Endothelial cell of umbilical vein (primary cell): ENCODE results near the gene DMD. TPM values are rescaled to one million over a fixed set of nuclear protein-coding genes. Genes with fewer than 3 reads are reported as not detected.
A peak's percentile ranks its signal among the peaks of the same experiment; 100 is the strongest.

Experiments used
- BruUV-seq: library from RNA; stranded (reverse); fragments of 400-500 nt; replicated peaks from 2 replicates; lab custom pipeline; 2021; lab: Mats Ljungman, UMichigan
- CTCF ChIA-PET: fragments of 300-600, 350-600 bp; sonication (Branson Sonifier 250); formaldehyde crosslinking; loops from one replicate; lab custom pipeline; 2021; ENCODE audit warnings: antibody characterized with exemption, inconsistent platforms; lab: Charles Lee
- POLR2A ChIA-PET: fragments of 300-600, 350-600 bp; sonication (Branson Sonifier 250); formaldehyde crosslinking; loops from one replicate; lab custom pipeline; 2021; ENCODE audit warnings: antibody characterized with exemption, inconsistent platforms; lab: Charles Lee
- DNase-seq: peaks from one replicate; pipeline ENCODE4 v3.0.0-alpha.2; 2011; ENCODE audit warnings: low read depth, low spot score
- FAIRE-seq: peaks from 2 replicates; lab custom pipeline; 2011; peaks lifted over from hg19 to GRCh38; lab: Jason Lieb, UNC
- H2AFZ ChIP-seq: 2 replicates; pipeline ENCODE4 v1.6.0; 2012; ENCODE audit warnings: low read depth, low read length, control low read depth, inconsistent platforms
- H3K27ac ChIP-seq: 2 replicates; pipeline ENCODE4 v1.5.1; 2011; ENCODE audit warnings: low read depth, mild to moderate bottlenecking, control low read depth, low read length, moderate library complexity; ENCODE audit not compliant: insufficient read depth
- H3K27me3 ChIP-seq, 2 experiments: 2 replicates each; pipeline versions ENCODE4 v1.6.0 to v1.6.1; 2011; ENCODE audit warnings: low read length in 2 of 2, mixed read lengths in 1 of 2; ENCODE audit not compliant: control insufficient read depth in 2 of 2, insufficient read depth in 2 of 2
- H3K36me3 ChIP-seq, 2 experiments: 2 replicates in 1 of 2; 3 replicates in 1 of 2; pipeline ENCODE4 v1.5.1; 2011; ENCODE audit warnings: low read length in 2 of 2, mild to moderate bottlenecking in 1 of 2, moderate library complexity in 1 of 2; ENCODE audit not compliant: control insufficient read depth in 2 of 2, insufficient read depth in 2 of 2; ENCODE audit errors: extremely low read depth in 1 of 2
- H3K4me1 ChIP-seq: 3 replicates; pipeline ENCODE4 v1.5.1; 2011; ENCODE audit warnings: mild to moderate bottlenecking, low read length; ENCODE audit not compliant: control insufficient read depth, insufficient read depth; ENCODE audit errors: extremely low read depth
- H3K4me2 ChIP-seq: 2 replicates; pipeline ENCODE4 v1.6.1; 2011; ENCODE audit warnings: low read length, control low read depth, mixed read lengths; ENCODE audit not compliant: insufficient read depth
- H3K4me3 ChIP-seq, 3 experiments: fragments of 200-600 bp in 1 of 3; sonication (generic), shearing (Covaris generic) in 1 of 3; replicated peaks in 1 of 3; 2 replicates each; pipeline ENCODE4 v1.5.1; 2011 to 2016; ENCODE audit warnings: control low read depth in 3 of 3, low read length in 3 of 3, mild to moderate bottlenecking in 2 of 3, inconsistent platforms in 1 of 3, low read depth in 1 of 3, moderate library complexity in 1 of 3; ENCODE audit not compliant: insufficient read depth in 1 of 3
- H3K79me2 ChIP-seq: 2 replicates; pipeline ENCODE4 v1.6.0; 2012; ENCODE audit warnings: low read length, inconsistent platforms; ENCODE audit not compliant: control insufficient read depth, insufficient read depth
- H3K9ac ChIP-seq: replicated peaks from 2 replicates; pipeline ENCODE3; 2011; ENCODE audit warnings: low read length, control low read depth; ENCODE audit not compliant: insufficient read depth; ENCODE audit errors: extremely low read depth
- H3K9me1 ChIP-seq: replicated peaks from 3 replicates; pipeline ENCODE4 v1.6.0; 2011; ENCODE audit warnings: mild to moderate bottlenecking, low read length; ENCODE audit not compliant: control insufficient read depth, insufficient read depth; ENCODE audit errors: extremely low read depth
- H3K9me3 ChIP-seq: replicated peaks from 2 replicates; pipeline ENCODE4 v1.5.1; 2012; ENCODE audit warnings: low read length, inconsistent platforms; ENCODE audit not compliant: control insufficient read depth, insufficient read depth
- H4K20me1 ChIP-seq: replicated peaks from 2 replicates; pipeline ENCODE3; 2011; ENCODE audit warnings: mild to moderate bottlenecking, low read length; ENCODE audit not compliant: control insufficient read depth, insufficient read depth; ENCODE audit errors: extremely low read depth
- CTCF ChIP-seq, 2 donors: IDR thresholded peaks; 1 replicate in 1 of 2; 2 replicates in 1 of 2; pipeline ENCODE4 v1.5.1; 2011; ENCODE audit warnings: low read length in 2 of 2, mild to moderate bottlenecking in 2 of 2, moderate library complexity in 2 of 2, control low read depth in 1 of 2, inconsistent platforms in 1 of 2, low read depth in 1 of 2; ENCODE audit not compliant: insufficient read depth in 1 of 2; ENCODE audit errors: extremely low read depth in 1 of 2
- EZH2 ChIP-seq: IDR thresholded peaks from 2 replicates; pipeline ENCODE4 v1.6.1; 2012; ENCODE audit warnings: borderline replicate concordance, low read depth, mild to moderate bottlenecking, moderate library complexity, low read length, inconsistent platforms; ENCODE audit not compliant: severe bottlenecking
- FOS ChIP-seq: IDR thresholded peaks from 2 replicates; pipeline ENCODE4 v1.6.1; 2011; ENCODE audit warnings: mild to moderate bottlenecking, low read length, moderate library complexity, borderline replicate concordance; ENCODE audit not compliant: insufficient read depth
- GATA2 ChIP-seq: IDR thresholded peaks from 2 replicates; pipeline ENCODE4 v1.7.0; 2011; ENCODE audit warnings: low read depth, mild to moderate bottlenecking, moderate library complexity, mixed read lengths, low read length; ENCODE audit not compliant: insufficient read length, insufficient read depth
- JUN ChIP-seq: IDR thresholded peaks from 2 replicates; pipeline ENCODE4 v1.6.1; 2011; ENCODE audit warnings: borderline replicate concordance, low read depth; ENCODE audit not compliant: insufficient read length, insufficient read depth
- MAX ChIP-seq: IDR thresholded peaks from 2 replicates; pipeline ENCODE4 v1.6.1; 2011; ENCODE audit not compliant: insufficient read depth, insufficient read length
- MYC ChIP-seq: IDR thresholded peaks from one replicate; pipeline ENCODE4 v1.6.1; 2011; ENCODE audit warnings: mild to moderate bottlenecking, low read depth, low read length
- POLR2A ChIP-seq: IDR thresholded peaks from 2 replicates; pipeline ENCODE4 v1.6.1; 2012; ENCODE audit warnings: low read depth, mild to moderate bottlenecking, control low read depth, low read length
- POLR2AphosphoS5 ChIP-seq: IDR thresholded peaks from 2 replicates; pipeline ENCODE4 v1.6.1; 2012; ENCODE audit warnings: low read depth, mild to moderate bottlenecking, control low read depth, low read length, moderate library complexity; ENCODE audit not compliant: insufficient read depth
- dilution Hi-C: fragments of 300-500 bp; cut with MboI; formaldehyde crosslinking; loops from one replicate; pipeline ENCODE4 v1.15.0; 2019; ENCODE audit warnings: low sequenced_read_pairs; ENCODE audit not compliant: extremely low pct_ligation_motif_present
- intact Hi-C: fragments of 100-400 bp; cut with micrococcal nuclease; formaldehyde crosslinking; loops from one replicate; pipeline ENCODE4 v1.10.0; 2022
- polyA plus RNA-seq, 4 experiments: library from polyadenylated mRNA; depleted of rRNA in 3 of 4; stranded (reverse) in 3 of 4; unstranded in 1 of 4; fragments of >200 nt; gene quantifications; 2 replicates each; pipeline versions ENCODE4 v1.2.1 to v1.2.3, GENCODE V29; 2011 to 2012; ENCODE audit warnings: missing spikeins in 1 of 4
- total RNA-seq: library from RNA; stranded (reverse); gene quantifications from 2 replicates; pipeline ENCODE4 v1.2.3, GENCODE V29; 2021

Gene DMD
- total and polyA plus RNA-seq, 2 donors (not counting 3 experiments of a cell fraction or from before 2014, with no cell fraction given): 7.3 to 9.0 TPM

- no peak overlapping the region for H3K27ac ChIP-seq
- no peak overlapping the region for H3K9ac ChIP-seq
- ChIA-PET POLR2A (no interaction called here), CTCF (no interaction called here)
- no peaks in the 10 kb centered on the region for H3K36me3 ChIP-seq
- FAIRE-seq: no peak
- H3K9me1 ChIP-seq: no peaks in the 10 kb centered on the region
- intact Hi-C loops: no loop called here
- dilution Hi-C loops: no loop called here
- no peak overlapping the region for H3K4me3 ChIP-seq
- DNase-seq: no peak
- peaks cover 18% of the 10 kb centered on the region for H3K4me1 ChIP-seq
- H3K9me3 ChIP-seq: no peaks in the 10 kb centered on the region
- H3K79me2 ChIP-seq: no peaks in the 10 kb centered on the region
- H2AFZ ChIP-seq: no peak overlapping the region
- no TSS peak for BruUV-seq
- H3K4me2 ChIP-seq: no peak overlapping the region
- no peaks in the 10 kb centered on the region for H4K20me1 ChIP-seq
- no peak for TF ChIP-seq MYC
- no peak for TF ChIP-seq JUN
- no peak for TF ChIP-seq POLR2A
- TF ChIP-seq POLR2AphosphoS5: no peak
- no peaks in the 10 kb centered on the region for H3K27me3 ChIP-seq
Measured at GRCh38 chrX:31542566-31542965, 1668.8 kb downstream of the DMD start.

- H3K79me2 ChIP-seq: no peaks in the 10 kb centered on the region
- no TSS peak for BruUV-seq
- no peaks in the 10 kb centered on the region for H4K20me1 ChIP-seq
- DNase-seq (peak; percentile 11), FAIRE-seq (peak; percentile 15)
- no peaks in the 10 kb centered on the region for H3K36me3 ChIP-seq
- no peaks in the 10 kb centered on the region for H3K27me3 ChIP-seq
- no peaks in the 10 kb centered on the region for H3K9me1 ChIP-seq
- intact Hi-C loops: no loop called here
- ChIA-PET POLR2A (no interaction called here), CTCF (no interaction called here)
- H2AFZ ChIP-seq: no peak overlapping the region
- H3K4me3 ChIP-seq: no peak overlapping the region
- no peak overlapping the region for H3K9ac ChIP-seq
- H3K9me3 ChIP-seq: no peaks in the 10 kb centered on the region
- dilution Hi-C loops: no loop called here
- H3K4me1 ChIP-seq: peaks cover 4% of the 10 kb centered on the region
- H3K4me2 ChIP-seq: no peak overlapping the region
- no peak for TF ChIP-seq CTCF (IDR thresholded peaks at IDR 0.05; ENCODE audit: extremely low read depth in 1 of 2, insufficient read depth in 1 of 2, low read depth in 1 of 2, low read length in 2 of 2)
- no peak for TF ChIP-seq MAX
- no peak for TF ChIP-seq FOS
- no peak for TF ChIP-seq POLR2AphosphoS5
- no peak for TF ChIP-seq POLR2A
- no peak for TF ChIP-seq EZH2
- no peak for TF ChIP-seq MYC
- TF ChIP-seq GATA2: no peak
- TF ChIP-seq JUN: no peak
- no peak overlapping the region for H3K27ac ChIP-seq
Measured at GRCh38 chrX:31540313-31540712, 1671.0 kb downstream of the DMD start.
